ENCODE measurements around the gene PI4KA.

DNA sequence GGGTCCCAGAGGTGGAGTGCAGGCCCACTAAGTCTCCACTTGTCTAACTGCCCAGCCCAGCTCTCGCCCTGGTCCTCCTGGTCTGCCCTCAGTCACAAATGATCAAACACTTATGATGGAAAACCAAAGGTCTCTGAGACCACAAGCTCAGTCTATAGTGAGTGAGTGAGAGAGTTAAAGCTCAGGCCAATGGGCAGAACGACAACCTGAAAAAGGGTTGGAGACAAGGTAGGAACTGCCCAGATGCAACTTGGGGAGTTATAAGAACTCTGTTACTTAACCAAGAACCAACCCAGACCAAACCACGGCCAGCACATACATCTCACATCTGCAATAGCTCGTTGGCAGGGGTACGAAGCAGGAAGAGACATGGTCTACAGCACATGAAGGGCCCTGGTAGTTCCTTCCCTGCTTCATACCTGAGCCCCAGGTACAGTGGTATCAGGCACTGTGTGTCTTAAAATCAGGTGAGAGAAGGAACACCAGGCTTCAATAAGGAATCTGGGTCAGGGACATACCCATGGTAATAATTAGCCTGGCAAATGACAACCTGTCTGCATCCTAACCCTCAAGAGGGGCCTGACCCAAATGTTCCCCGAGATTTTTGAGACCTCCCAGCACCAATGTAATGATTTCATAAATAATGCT lies 48.9 kb downstream of the PI4KA start:
- no peak for TF ChIP-seq POLR2A (IDR thresholded peaks at IDR 0.05)
- TF ChIP-seq CTCF (IDR thresholded peaks at IDR 0.05) = no peak
